RPMI7951 (cell line): ENCODE results near the gene EIF5B. TPM values are rescaled to one million over a fixed set of nuclear protein-coding genes. Genes with fewer than 3 reads are reported as not detected.
"Not testable (repeated sequence)": the region's sequence is repeated elsewhere in the genome, so short reads cannot be mapped to it uniquely, and the experiment has no call there.

Experiments
- DNase-seq: peaks from one replicate; pipeline ENCODE4 v3.0.0-alpha.2; 2012; ENCODE audit warnings: low read depth
- total RNA-seq: library from RNA; depleted of rRNA; stranded (reverse); fragments of >200 nt; shearing (Covaris generic); gene quantifications from 2 replicates; pipeline ENCODE4 v1.2.3, GENCODE V29; 2014

The EIF5B gene
- total RNA-seq, 1 experiment from 2014 or later = 19.5 TPM

GRCh38 chr2:99365661-99366060 lies 28.5 kb downstream of the EIF5B start:
- DNase-seq = no peak

- not testable (repeated sequence) for DNase-seq
Measured at GRCh38 chr2:99368854-99369253, 31.7 kb downstream of the EIF5B start.

- no peak for DNase-seq
Measured at GRCh38 chr2:99373144-99373543, 36.0 kb downstream of the EIF5B start.

GRCh38 chr2:99374747-99375146 lies 37.6 kb downstream of the EIF5B start:
- no peak for DNase-seq

- DNase-seq = no peak
Measured at GRCh38 chr2:99376254-99376864, 39.2 kb downstream of the EIF5B start.

GRCh38 chr2:99377879-99378278 lies 40.7 kb downstream of the EIF5B start:
- DNase-seq = no peak

- no peak for DNase-seq
Measured at GRCh38 chr2:99380376-99381010, 43.3 kb downstream of the EIF5B start.

- no peak for DNase-seq
Measured at GRCh38 chr2:99382143-99382542, 45.0 kb downstream of the EIF5B start.

GRCh38 chr2:99386011-99386410 lies 48.8 kb downstream of the EIF5B start:
- DNase-seq = no peak

- DNase-seq = no peak
Measured at GRCh38 chr2:99388892-99389291, 51.7 kb downstream of the EIF5B start.

GRCh38 chr2:99389371-99389770 lies 52.2 kb downstream of the EIF5B start:
- DNase-seq = no peak

GRCh38 chr2:99389946-99390345 lies 52.8 kb downstream of the EIF5B start:
- no peak for DNase-seq

GRCh38 chr2:99395589-99396130 lies 58.5 kb downstream of the EIF5B start:
- DNase-seq = no peak

GRCh38 chr2:99397266-99397920 lies 60.2 kb downstream of the EIF5B start:
- DNase-seq = no peak

GRCh38 chr2:99398303-99398702 lies 61.1 kb downstream of the EIF5B start:
- no peak for DNase-seq

- DNase-seq = peak; percentile 35
Measured at GRCh38 chr2:99399063-99399462, 61.9 kb downstream of the EIF5B start.

GRCh38 chr2:99399795-99400194 lies 62.6 kb downstream of the EIF5B start:
- no peak for DNase-seq

GRCh38 chr2:99401841-99402240 lies 64.7 kb downstream of the EIF5B start:
- DNase-seq = no peak

GRCh38 chr2:99403084-99403483 lies 65.9 kb downstream of the EIF5B start:
- no peak for DNase-seq

- DNase-seq = no peak
Measured at GRCh38 chr2:99403524-99403923, 66.3 kb downstream of the EIF5B start.

GRCh38 chr2:99404039-99404796 lies 67.0 kb downstream of the EIF5B start:
- DNase-seq = no peak
